GM15510 (cell line): Measurements from ENCODE around the gene NOS3.

Source experiments
- POLR2A ChIP-seq: IDR thresholded peaks from 3 replicates; pipeline ENCODE4 v1.6.1; 2011; ENCODE audit warnings: borderline replicate concordance; ENCODE audit not compliant: insufficient read length; ENCODE audit errors: extremely low read depth

NOS3 gene

DNA sequence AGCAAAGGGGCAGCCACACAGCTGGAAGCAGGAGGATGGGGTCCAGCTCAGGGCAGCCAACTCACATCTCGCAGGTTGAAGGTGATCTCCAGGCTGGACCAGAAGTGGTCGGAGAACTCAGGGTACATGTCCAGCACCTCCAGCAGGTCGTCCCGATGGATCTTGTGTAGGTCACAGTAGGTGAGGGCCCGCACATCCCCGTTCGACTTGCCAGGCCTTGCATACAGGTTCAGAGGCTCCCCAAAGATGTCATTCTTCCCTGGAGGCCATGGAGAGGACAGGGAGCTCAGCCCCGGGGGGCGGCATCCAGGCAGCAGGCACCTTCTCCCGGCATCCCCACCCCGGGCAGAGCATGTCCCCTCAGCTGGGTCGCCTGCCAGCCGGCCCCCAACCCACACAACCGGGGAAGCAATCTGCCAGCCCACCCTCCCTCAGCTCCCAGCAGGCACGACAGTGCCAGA is 42.0 kb upstream of the NOS3 start:
- TF ChIP-seq POLR2A = no peak

DNA sequence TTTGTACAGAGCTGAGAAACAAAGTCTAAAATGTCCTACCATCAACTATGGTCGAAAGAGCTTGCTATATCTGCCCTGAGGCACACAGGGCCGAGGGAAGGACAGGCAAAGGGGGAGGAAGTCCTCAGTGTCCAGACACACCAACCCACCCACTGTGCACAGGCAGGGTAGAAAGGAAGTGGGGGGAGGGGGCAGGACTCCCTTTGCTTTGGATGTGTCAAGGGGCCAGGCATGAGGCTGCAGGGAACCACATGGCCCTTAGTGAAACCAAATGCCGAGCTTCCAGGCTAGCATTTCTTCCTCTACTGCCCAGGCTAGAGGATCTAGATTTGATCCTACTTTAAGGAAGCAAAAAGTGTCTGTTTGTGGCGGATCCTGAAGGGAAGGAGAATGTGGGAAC is 41.3 kb upstream of the NOS3 start:
- TF ChIP-seq POLR2A = no peak

DNA sequence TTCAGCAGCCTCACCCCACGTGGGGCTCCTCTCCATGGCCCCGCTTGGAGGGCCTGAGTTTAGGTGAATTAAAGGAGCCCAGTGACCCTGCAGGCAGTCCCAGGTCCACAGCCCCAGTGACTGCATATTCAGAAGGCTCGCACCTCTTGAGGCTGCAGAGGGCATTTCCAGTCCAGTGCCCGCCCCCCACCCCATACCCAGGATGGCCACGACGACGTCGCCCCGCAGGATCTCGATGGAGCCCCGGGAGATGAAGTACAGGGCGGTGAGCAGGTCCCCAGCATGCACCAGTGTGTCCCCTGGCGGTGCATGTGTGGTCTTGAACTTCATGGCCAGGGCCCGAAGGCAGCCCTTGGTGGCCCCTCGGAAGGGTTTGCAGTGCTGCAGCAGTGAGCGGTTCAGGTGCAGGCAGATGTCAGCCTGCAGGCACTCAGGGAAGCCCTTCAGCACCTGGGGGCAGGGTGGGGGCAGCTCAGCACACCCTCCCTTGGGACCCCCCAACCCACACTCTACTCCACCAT is 40.8 kb upstream of the NOS3 start:
- no peak for TF ChIP-seq POLR2A

DNA sequence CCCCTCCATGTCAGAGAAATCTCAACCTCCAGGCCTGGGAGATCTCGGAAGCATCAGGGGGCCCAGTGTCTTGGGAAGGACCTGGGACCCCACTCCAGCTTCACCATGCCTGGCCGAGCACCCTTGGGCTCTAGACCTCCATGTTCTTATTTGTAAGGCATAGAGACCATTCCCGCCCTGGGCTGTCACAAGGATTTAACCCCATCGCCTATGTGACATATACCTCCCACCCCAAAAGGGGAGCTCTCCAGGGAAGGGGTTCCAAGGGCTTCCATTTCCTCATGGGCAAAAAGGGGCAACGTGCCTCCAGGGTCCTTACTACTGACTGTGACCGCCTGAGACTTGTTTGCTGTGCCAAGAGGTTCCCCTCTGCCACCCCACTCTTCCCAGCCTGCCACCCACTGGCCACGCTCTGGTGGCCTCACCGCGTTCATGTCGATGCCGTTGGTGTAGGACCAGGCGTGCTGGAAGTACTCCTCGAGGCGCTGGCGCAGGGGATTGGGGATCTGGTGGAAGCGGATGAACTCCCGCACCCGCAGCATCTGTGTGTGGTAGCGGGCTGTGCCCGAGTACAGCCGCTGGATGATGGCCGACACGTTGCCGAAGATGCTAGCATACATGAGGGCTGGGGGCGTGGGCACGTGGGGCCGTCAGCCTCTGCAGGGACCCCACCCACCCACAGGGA is 40.2 kb upstream of the NOS3 start:
- no peak for TF ChIP-seq POLR2A

DNA sequence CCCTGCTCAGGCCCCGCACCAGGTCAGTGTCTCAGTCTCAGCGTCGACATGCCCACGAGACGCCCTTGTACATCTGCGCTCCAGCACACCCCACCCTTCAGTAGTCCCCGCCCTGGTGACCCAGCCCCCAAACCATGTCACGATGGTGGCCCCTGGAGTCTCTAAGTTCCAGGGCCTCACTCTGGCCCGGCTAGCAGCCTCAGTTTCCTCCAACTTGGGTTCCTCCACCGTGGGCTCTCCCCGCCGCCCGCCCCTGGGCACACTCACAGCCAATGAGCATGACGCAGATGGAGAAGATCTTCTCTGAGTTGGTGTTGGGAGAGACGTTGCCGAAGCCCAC is 39.7 kb upstream of the NOS3 start:
- TF ChIP-seq POLR2A = no peak

DNA sequence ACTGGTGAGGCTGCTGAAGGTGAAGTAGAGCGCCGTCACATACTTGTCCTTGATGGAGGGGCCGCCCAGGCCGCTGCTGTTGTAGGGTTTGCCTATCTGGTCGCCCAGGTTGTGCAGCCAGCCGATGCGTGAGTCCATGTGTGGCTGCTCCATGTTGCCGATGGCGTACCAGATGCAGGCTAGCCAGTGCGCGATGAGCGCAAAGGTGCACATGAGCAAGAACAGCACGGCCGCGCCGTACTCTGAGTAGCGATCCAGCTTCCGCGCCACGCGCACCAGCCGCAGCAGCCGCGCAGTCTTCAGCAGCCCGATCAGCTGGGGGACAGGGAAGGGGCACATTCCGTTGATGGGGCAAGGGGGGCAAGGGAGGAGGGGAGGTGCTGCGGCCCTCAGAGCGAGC is 39.3 kb upstream of the NOS3 start:
- no peak for TF ChIP-seq POLR2A

DNA sequence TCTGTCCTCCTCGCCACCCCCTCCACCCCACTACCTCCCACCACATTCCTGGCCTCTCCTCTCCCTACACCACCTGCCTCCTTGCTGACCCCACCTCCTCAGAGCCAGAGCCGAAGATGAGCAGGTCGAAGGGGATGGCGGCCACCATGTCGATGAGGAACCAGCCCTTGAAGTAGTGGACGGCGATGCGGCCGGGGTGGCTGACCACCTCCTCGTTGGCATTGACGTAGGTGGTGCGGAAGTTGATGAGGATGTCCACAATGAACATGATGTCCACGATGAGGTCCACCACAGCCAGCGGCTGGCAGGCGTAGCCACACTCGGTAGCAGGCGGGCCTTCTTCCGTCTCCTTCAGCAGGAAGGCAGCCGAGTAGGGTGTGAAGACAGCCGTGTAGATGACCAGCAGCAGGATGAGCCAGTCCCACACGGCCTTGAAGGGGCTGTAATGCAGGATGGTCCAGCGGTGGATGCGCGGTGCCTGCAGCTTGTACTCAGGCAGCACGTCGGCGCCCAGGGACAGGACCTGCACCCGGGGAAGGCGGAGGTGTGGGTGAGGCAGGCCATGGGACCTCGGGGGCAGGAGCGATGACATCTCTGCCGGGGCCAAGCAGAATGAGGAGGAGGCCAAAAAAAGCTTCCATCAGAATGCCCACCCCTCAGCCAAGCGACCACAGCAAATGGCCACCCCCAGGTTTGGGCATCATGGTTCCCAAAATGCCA is 38.3 kb upstream of the NOS3 start:
- TF ChIP-seq POLR2A = no peak

DNA sequence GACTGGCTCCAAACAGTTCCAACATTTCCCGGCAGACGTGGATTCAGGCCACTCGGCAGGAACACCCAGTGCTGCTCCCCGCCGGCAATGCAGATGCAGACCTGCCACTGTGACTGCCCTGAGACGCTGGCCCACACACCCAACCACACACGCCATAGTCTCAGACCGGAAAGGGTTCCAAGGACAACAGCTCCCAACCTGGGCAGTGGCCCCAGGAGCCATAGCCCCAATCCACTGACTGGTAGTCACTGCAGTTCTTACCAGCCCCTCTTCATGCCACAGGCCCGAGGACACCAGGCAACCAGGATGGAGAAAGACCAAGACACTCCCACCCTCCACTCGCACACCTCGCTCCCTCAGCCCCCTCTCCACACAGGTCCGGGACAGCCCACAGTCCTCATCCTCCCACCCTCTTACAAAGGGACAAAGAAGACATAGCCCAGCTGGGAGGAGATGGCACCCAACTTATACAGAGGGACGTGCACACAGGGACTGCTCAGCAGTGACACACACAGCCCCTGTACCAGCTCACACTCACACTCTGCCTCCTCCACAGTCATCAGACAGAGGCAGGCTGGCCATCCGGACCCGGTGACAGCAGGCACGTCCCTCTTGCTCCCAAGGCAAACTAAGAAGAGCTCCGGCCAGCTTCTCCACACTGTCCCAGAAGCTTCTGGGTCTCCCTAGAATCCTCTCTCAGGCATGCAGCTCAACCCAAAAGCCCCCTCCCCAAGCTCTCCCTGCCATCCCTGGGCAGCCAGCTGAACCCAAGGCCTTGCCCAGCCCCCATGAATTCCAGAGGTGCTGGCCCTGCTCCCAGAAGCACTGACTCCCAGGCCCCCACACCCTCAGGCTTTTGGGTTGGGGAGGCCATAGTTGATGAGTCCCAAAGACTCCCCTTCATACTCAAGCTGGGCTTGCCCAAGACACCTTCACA is 37.5 kb upstream of the NOS3 start:
- TF ChIP-seq POLR2A = no peak

DNA sequence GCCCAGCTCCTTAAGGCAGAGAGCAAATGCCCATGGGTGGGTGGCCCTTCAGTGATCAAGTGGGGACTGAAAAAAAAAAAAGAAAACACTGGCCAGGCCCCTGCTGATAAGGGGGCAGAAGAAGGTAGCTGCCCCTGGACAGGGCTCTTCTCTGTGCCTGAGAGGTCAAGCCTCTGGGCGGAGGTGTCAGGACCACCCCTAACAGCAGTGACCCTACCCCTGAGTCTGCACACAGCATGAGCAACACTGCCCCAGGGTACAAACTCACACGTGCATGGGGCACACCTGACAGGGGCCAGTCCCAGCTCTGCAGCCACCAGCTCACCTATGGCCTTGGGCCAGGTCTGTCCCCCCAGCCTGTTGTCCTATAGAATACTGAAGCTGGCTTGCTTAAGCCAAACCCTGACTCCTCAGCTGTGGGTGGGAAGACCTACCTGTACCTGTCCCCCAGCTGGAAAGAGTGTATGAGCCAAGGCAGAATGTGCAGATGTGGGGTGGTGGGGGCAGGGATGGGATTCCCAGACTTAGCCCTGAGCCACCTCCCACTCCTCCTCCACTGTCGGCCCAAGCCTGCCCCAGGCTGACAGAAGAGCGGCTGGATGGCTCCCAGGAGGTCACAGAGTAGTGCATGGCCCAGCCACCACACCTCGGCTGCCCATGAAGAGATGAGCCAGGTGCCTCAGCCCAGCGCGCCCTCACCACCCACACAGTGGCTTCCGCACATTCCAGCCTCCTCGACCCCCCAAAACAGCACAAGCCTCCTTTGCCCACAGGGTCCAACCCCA is 36.4 kb upstream of the NOS3 start:
- no peak for TF ChIP-seq POLR2A

DNA sequence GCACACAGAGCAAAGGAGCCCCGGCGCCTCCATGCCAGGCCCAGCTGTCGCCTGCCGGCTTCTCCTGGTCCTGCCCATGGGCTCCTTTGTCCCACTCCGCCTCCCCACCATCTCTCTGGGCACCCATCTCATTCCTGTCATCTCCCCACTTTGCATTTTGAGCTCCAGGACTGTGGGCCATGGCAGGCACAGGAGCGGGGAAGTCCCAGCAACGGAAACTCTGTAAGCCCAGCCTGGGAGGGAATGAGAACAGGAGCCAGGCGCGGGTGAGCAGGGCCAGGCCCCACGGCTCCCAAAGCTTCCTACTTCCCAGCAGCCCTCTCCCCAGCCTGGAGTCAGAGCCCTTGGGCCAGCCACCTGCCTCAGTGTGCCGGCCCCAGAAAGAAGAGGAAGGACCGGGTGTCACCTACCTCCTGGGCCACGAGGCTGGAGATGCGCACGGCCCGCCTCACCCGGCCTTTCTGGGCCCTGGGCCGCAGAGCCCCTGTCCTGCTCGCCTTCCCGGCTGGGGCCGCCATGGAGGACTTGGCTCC is 35.8 kb upstream of the NOS3 start:
- no peak for TF ChIP-seq POLR2A

DNA sequence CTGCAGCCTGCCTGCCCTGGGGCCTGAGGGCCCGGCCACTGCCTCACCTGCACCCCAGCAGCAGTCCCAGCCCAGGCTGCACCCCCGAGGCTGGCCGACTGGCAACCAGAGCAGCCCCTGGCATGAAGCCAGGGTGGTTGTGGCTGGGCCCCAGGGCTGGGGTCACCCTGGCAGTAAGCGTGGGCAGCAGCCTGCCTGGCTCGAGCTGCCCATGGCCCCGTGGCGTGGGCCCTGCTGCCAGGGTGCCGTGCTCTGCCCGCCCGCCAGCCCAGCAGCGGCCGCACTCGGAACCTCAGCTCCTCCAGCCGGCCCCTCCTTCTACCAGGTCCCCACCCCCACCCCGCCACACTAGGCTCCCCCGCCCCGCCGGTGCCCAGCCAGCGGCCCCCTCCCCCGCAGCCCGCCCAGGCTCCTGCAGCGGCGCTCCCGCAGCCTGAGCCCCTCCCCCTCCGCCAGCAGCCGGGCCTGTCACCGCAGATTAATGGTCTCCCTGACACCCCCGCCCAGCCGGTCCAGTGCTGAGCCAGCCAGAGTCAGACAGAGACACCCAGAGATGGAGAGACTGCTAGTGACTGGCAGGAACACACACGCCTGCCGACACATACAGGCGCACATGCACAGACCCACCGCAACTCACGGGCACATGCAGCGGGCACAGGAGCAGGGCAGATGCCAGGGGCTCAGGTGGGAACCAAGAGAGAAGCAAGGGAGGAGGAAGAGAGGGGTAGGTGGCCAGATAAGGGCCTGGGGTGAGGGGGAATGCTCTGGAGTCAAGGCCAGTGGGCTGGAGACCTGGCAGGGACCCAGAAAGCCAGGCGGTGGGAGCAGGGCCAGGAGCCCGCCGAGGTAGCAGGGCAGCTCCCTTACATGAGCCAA is 35.1 kb upstream of the NOS3 start:
- TF ChIP-seq POLR2A = no peak

DNA sequence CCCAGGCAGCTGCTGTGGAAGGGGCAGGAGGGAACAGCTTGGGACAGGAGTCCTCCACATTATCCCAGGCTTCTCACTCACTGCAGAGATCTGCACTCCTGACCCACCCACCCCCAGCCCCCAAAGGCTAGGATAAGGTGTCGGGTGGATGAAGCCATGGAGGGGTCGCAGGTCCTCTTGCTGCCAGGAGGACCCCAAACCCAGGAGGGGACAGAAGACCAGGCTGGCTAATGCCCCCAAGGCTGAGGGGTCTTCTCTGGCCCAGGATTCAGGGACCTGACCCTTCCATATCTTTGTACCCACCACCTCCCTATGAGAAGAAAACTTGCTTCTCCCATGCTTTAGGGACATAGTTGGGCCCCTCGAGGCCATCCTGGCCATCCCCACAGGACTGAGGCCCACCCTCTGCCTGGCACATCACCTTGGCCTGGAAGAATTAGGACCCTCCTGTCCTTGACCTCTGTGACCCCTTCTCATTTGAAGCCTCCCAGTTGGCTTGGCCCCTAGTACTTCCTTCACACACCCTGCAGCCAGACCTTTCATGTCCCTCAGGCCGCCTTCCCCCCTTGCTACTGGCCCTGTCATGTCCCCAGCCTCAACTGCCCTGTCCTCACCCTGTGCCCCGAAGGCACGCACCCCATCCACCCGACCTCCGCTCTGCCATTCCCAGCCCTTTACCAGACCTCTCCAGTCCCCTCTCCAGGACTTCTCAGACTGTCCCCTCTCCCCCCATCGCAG is 34.3 kb upstream of the NOS3 start:
- no peak for TF ChIP-seq POLR2A

DNA sequence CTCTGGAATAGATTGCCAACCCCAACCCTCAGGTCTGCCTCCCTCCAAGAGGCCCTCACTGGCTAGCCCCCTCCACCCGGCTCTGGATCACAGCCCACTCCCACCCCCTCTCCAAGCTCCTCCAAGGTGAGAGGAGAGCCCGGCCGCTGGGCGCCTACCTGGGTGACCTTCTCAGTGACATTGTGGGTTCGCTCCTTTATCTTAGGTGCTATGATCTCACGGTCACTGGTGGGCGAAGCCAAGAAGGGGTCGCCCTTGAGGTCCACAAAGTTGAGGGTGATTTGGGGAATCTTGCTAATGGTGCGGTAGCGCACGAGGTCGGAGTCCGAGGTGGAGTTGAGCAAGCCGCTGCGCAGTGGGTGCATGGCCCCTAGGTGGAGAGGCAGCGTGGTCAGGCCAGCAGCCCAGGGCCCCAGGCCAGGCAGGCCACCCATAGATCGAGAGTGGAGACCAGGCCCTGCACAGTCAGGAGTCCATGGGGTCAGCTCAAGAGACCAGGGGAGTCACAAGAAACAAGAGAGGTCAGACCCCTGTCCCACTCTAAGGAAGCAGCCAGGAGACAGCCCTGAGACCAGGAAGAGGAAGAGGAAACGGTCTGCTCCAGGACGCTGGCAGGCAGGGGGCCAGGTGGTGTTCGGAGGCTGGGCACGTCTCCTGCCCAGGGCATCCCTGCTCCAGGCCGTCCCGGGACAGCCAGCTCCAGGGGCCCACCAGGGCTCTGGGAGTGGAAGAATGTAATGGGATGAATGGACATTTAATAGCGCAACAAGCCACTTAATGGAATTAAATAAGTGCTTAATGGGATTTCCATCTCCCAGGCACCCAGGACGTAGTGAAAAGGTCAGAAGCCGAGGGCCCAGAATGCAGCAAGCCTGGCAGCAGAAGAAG is 33.4 kb upstream of the NOS3 start:
- TF ChIP-seq POLR2A = no peak
